Right cardiac atrium (tissue), 5 donors: ENCODE measurements around the gene CACNA2D1. TPM values are rescaled to one million over a fixed set of nuclear protein-coding genes. Genes with fewer than 3 reads are reported as not detected.

ENCODE experiments used
- ATAC-seq, 2 donors: fragments of 200-7000 bp; cut with Tn5 transposase; one replicate each; pipeline versions ENCODE4 v1.8.0 to v1.9.1; 2020; ENCODE audit warnings: moderate library complexity in 2 of 2, mild to moderate bottlenecking in 1 of 2
- DNase-seq, 3 donors: peaks; one replicate each; pipeline ENCODE4 v3.0.0-alpha.2; 2020
- H3K27ac ChIP-seq: one replicate; pipeline ENCODE4 v1.5.1; 2013; ENCODE audit warnings: mild to moderate bottlenecking, low read length, control low read depth, moderate library complexity
- H3K27me3 ChIP-seq: one replicate; pipeline ENCODE4 v1.6.1; 2013; ENCODE audit not compliant: control insufficient read depth, insufficient read depth
- H3K4me1 ChIP-seq: one replicate; pipeline ENCODE4 v1.6.1; 2013; ENCODE audit warnings: low read length; ENCODE audit not compliant: control insufficient read depth, insufficient read depth
- H3K4me3 ChIP-seq: one replicate; pipeline ENCODE4 v1.5.1; 2013; ENCODE audit warnings: low read length, control low read depth
- H3K9me3 ChIP-seq: one replicate; pipeline ENCODE4 v1.6.1; 2013; ENCODE audit warnings: low read length; ENCODE audit not compliant: control insufficient read depth
- WGBS: extraction: QIAGEN DNeasy Blood & Tissue Kit; methylation state at CpG from one replicate; pipeline ENCODE4 v1.1.7; 2013; 5-methylcytosine and 5-hydroxymethylcytosine counted together
- intact Hi-C, 4 donors: fragments of 100-400 bp; cut with DNase I; formaldehyde crosslinking; loops; one replicate each; pipeline versions ENCODE4 v1.11.0 to v1.14.0; 2022 to 2023
- polyA plus RNA-seq: library from polyadenylated mRNA; stranded (reverse); fragments of 200-250 nt; gene quantifications from one replicate; pipeline ENCODE4 v1.2.3, GENCODE V29; 2013
- total RNA-seq, 4 donors: library from RNA; stranded (reverse); fragmentation: NEBNext Ultra II Directional; extraction: Animal tissue kit (Norgen Biotek cat#: 25700); gene quantifications; one replicate each; pipeline ENCODE4 v1.2.1, GENCODE V29; 2021
- donor health status: healthy with polysubstance abuse.
- donor health status: DM: no; HTN: yes; CAD: no.
- donor health status: DM: no; HTN: no; CAD: no.
- donor health status: DM: no; HTN: yes; CAD: no; lungs with severe emphysema.
- donor health status: DM: yes; HTN: yes; CAD: no.

Gene CACNA2D1
- total and polyA plus RNA-seq, 5 donors: 9.7 to 55.2 (median 42.4) TPM

DNA sequence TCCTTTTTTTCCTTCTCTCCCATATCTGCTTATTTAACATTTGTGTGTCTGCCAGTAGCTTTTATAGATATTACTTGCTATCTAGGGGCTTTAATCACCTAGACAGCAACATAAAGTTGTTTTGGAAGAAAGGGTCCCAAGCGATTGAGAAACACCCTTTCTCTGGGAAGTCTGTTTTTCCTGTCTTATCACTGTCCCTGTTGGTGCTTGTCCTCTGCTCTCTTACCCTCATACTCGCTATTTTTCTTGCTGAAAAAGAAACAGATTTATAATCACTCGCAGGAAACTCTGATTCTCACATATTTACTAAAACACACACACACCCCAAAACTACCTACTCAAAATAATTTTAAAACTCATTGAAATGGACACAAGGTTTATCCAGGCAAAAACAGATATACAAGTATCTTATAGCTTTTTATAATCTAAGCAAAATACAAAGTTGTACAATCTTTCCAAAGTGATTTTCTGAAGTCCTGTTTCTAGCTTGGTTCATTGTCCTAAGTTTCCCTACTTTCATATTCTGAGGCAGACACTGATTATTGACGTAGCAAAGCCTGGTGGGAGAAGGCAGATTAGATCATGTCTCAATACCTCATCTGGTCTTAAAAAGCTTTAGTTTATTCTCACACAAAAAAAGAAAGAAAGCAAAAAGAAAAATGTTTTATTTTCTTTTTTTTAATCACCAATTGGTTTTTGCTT, 157.3 kb downstream of the CACNA2D1 start:
- intact Hi-C loops: no loop called here
- DNase-seq (no peak), ATAC-seq (peak; percentile 68 to 78)
- no peaks in the 10 kb centered on the region for H3K27me3 ChIP-seq
- peaks cover 1% of the 10 kb centered on the region for H3K4me1 ChIP-seq
- no peak overlapping the region for H3K27ac ChIP-seq
- peak overlapping the region; percentile 7 for H3K4me3 ChIP-seq
- WGBS: 50% methylated on average over 4 of the region's 4 CpGs
- no peaks in the 10 kb centered on the region for H3K9me3 ChIP-seq

DNA sequence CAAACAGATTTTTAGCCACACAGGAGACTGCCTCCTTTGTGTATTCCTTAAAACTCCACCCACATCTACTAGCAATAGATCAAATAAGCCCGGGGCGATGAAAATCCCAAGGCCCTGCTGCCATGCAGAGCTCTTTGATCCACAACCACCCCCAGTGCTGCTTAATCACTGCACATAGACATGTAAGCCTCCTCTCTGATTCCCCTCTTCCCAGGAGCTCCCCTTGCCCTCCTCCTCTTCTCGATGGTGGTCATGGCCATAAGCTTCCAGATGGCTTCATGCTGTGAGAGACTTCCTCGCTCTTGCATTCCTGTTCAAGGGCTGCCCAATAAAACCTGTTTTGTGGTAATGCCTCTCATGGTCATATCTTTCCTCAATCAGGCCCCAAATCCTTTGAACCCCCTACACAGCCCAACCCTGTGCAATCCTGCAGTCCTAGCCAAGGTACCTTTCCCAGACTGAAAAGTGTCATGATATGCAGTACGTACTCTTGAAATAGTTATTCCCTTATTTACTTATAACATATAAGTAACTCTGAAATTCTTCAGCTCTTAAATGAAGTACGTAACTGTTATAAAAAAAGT, 158.5 kb downstream of the CACNA2D1 start:
- Histone ChIP-seq H3K27ac (no peak overlapping the region), H3K4me1 (peaks cover 1% of the 10 kb centered on the region), H3K27me3 (no peaks in the 10 kb centered on the region), H3K9me3 (no peaks in the 10 kb centered on the region), H3K4me3 (no peak overlapping the region)
- DNase-seq: no peak
- 89% methylated on average over 6 of the region's 6 CpGs for WGBS
- intact Hi-C loops: no loop called here
- ATAC-seq: no peak

DNA sequence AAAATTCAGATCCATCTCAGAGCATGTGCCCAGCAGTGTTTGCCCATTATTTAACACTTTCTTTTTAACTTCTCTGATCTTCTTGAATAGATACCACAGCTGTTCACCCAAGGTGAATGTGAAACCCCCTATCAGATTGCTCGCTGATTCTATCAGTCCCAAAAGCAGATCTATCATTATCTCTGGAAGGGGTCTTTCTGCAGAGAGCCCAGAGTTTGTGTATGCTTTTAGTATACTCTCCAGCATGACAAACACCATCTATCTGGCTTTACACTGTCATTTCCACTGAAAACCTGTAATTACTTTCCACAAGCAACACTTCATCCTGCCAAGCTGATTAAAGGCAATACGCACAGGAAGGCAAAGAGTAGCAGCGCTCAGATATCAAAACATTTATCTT, 168.2 kb downstream of the CACNA2D1 start:
- Histone ChIP-seq H3K4me3 (no peak overlapping the region), H3K27ac (no peak overlapping the region), H3K9me3 (no peaks in the 10 kb centered on the region), H3K4me1 (no peaks in the 10 kb centered on the region), H3K27me3 (no peaks in the 10 kb centered on the region)
- intact Hi-C loops: no loop called here
- WGBS: 78% methylated on average over 3 of the region's 3 CpGs
- DNase-seq (no peak), ATAC-seq (peak in 1 of 2 donors; percentile 43)

DNA sequence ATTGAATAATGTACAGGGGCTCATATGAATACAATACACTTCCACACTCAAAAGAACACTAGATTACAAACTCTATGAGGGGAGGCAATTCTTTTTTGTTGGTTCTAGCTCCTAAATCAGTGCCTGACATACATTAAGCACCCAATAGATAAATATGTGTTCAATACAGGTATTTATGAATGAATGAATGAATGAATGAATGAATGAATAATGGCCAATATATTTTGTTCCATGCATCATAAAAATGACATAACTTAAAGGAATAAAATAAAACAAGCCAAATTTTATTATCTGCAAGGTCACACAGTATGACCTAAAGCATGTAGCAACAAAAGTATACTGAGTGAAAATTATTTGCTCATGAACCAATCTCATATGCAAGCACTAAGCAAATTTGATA, 168.9 kb downstream of the CACNA2D1 start:
- intact Hi-C loops: no loop called here
- Histone ChIP-seq H3K4me3 (no peak overlapping the region), H3K27me3 (no peaks in the 10 kb centered on the region), H3K27ac (no peak overlapping the region), H3K4me1 (no peaks in the 10 kb centered on the region), H3K9me3 (no peaks in the 10 kb centered on the region)
- ATAC-seq (no peak), DNase-seq (no peak)

DNA sequence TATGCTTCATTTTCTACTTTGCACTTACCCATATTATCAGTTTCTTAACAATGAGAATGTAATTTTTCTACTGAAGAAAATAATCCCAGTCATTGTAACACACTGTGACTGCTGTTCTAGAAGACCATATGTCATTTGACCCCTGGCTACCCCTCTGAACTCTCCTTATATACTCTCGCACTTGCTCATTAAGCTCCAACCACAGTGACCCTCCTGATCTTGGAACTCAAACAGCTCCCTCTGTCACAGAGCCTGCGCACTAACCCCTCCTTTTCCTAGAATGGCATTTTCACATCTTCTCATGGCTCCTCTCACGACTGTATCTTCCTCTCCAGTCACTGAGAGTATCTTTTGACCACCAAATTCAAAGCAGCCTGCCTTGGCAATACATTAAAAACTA, 169.7 kb downstream of the CACNA2D1 start:
- H3K27ac ChIP-seq: no peak overlapping the region
- intact Hi-C loops: no loop called here
- no peak overlapping the region for H3K4me3 ChIP-seq
- ATAC-seq (no peak), DNase-seq (no peak)
- no peaks in the 10 kb centered on the region for H3K4me1 ChIP-seq
- no peaks in the 10 kb centered on the region for H3K27me3 ChIP-seq
- no peaks in the 10 kb centered on the region for H3K9me3 ChIP-seq
- WGBS: 61% methylated on average over 3 of the region's 3 CpGs

DNA sequence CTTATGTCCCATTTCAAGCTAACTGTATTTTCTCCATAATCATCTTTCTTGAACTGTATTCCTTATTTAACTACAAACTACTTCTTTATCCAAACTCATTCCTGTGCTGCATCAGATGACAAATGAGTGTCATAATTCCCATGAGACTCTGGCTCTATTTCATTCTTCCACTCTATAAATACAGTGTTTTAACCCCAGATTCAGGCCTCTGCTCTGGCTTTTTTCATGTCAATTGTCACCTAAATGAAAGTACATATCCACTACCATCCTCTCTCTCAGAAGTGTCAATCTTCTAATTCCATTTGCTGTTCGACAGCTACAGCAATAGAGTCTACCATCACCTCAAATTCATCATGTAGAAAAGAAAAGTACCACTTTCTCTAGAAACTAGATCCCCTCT, 172.7 kb downstream of the CACNA2D1 start:
- 88% methylated on average over 1 of the region's 1 CpG for WGBS
- no peaks in the 10 kb centered on the region for H3K27me3 ChIP-seq
- H3K9me3 ChIP-seq: no peaks in the 10 kb centered on the region
- H3K4me1 ChIP-seq: peaks cover 2% of the 10 kb centered on the region
- intact Hi-C loops: no loop called here
- no peak overlapping the region for H3K4me3 ChIP-seq
- no peak for ATAC-seq
- DNase-seq: no peak
- no peak overlapping the region for H3K27ac ChIP-seq

DNA sequence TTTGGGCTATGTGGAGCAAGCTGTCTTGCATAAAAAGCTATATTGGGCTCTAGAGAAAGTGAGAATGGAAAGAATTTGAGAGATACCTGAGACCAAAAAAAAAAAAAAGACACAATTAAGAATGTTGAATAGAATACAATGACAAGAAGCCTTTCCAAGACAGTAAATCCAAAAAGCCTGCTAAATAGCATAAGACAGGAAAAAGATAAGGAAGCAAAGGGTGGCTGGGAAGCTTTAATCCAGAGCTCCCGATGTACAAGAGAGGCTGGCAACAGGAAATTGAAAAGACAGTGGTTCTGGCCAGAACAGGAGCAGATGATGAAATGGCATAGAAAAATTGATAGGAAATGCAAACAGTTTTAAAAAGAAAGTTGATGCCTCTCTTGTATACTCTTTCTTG, 174.9 kb downstream of the CACNA2D1 start:
- Histone ChIP-seq H3K4me1 (peaks cover 2% of the 10 kb centered on the region), H3K27ac (no peak overlapping the region), H3K4me3 (no peak overlapping the region), H3K9me3 (no peaks in the 10 kb centered on the region), H3K27me3 (no peaks in the 10 kb centered on the region)
- intact Hi-C loops: no loop called here
- ATAC-seq (no peak), DNase-seq (no peak)
- WGBS: 30% methylated on average over 1 of the region's 1 CpG

DNA sequence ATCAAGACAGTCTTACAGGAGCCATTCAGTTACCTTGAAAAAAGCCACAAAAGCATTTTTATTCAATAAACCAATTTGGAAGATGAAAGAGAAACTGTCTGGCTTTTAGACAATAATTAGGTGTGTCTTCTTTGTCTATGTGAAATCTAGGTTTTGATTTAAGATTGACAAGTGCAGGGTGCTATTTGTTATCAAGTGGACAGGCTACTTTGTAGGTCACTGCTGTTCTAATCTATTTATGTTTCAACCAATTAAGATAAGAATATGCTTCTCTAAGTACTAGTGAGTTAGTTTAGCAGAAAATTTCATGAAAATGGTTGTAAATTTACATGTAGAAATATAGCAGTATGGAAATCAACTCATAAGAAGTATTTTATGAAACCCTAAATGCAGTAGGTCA, 177.5 kb downstream of the CACNA2D1 start:
- no peak overlapping the region for H3K4me3 ChIP-seq
- H3K27ac ChIP-seq: no peak overlapping the region
- H3K4me1 ChIP-seq: peaks cover 2% of the 10 kb centered on the region
- no peaks in the 10 kb centered on the region for H3K27me3 ChIP-seq
- no peak for ATAC-seq
- H3K9me3 ChIP-seq: no peaks in the 10 kb centered on the region
- intact Hi-C loops: no loop called here
- DNase-seq: no peak

DNA sequence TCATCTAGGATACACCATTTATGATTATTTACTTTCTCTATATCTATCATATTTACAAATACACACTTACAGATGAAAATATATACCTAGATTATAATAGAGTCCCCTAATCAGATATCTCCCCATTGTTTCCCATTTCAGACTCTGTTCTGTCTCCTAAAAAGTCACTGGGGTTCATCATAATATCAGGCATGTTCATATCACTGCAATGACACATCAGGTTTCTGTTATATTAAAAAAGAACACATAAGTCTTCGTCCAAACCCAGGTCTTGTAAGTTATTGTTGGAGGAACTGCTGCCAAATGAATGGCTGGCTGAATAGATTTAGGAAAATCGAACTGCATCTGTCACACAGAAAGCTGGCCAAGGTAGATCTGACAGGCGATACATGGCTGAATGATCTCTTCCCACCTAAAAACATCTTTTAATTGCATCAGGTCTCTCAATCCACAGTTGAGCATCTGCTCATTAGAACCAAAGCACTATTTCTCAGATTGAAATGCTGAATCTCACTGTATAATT, 178.7 kb downstream of the CACNA2D1 start:
- H3K9me3 ChIP-seq: no peaks in the 10 kb centered on the region
- H3K4me3 ChIP-seq: no peak overlapping the region
- DNase-seq (no peak), ATAC-seq (no peak)
- intact Hi-C loops: no loop called here
- H3K27ac ChIP-seq: no peak overlapping the region
- H3K27me3 ChIP-seq: no peaks in the 10 kb centered on the region
- WGBS: 69% methylated on average over 3 of the region's 3 CpGs
- peaks cover 2% of the 10 kb centered on the region for H3K4me1 ChIP-seq

DNA sequence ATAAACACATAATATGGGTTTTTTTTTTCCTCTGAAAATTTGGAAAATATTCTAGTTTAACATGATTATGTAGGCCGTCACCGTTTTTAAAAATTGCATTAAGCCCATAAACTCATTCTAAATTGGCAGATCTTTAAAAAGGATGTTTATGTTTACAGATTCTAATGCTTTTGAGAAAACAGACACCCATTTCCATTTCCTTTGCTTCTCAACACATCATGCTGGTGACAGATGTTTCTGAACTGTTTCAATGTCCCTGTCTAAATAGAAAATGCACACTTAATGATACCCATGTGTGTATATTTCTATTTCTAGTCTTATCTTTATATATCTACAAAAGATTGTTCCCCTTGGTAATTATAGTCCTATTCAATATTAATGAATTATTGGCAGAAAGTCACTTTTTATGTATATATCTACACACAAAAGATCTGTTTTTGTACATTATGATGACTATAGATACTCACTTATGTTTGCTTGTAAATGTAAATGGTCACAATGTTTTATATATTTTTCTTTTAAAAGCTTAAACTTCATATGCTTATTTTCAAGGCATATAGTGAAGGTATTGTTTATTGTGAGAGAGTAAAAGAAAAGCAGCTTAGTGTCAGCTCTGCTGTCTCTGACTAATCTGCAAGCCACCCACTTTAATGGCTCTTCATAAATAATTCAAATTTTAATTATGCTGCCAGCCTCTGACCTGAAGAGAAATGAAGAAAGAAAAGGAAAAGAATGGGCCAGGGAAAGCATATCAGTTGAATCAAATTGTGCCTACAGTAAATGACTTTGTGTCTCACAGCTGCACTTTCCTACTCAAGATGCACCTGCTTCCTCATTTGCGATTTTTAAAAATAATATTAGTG, 179.4 kb downstream of the CACNA2D1 start:
- Histone ChIP-seq H3K27me3 (no peaks in the 10 kb centered on the region), H3K4me3 (no peak overlapping the region), H3K27ac (no peak overlapping the region), H3K9me3 (no peaks in the 10 kb centered on the region), H3K4me1 (peaks cover 2% of the 10 kb centered on the region)
- 65% methylated on average over 3 of the region's 3 CpGs for WGBS
- DNase-seq (no peak), ATAC-seq (no peak)
- intact Hi-C loops: no loop called here

DNA sequence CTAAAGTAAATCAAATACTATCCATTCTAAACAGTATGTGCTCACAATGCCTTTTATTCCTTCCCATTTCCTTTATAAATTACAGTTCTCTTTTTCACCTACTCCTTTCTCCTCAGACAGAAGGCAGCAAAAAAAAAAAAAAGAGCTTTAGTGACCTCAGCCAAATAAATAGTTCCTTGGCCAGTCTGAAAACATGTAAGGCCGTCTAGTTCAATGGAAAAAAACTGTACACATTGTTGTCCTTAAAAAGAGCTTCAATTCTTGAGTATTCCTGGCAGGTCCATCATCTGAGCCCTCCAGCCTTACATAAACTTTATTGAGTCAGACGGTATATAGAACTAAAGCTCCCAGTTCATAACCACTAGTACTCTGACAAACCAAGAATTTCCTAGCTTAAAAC, 185.4 kb downstream of the CACNA2D1 start:
- Histone ChIP-seq H3K9me3 (no peaks in the 10 kb centered on the region), H3K27ac (no peak overlapping the region), H3K4me3 (no peak overlapping the region), H3K27me3 (no peaks in the 10 kb centered on the region), H3K4me1 (no peaks in the 10 kb centered on the region)
- 42% methylated on average over 2 of the region's 2 CpGs for WGBS
- intact Hi-C loops: no loop called here
- ATAC-seq: no peak
- no peak for DNase-seq
